Measurements from ENCODE around the gene GSTA3.
"Not testable (repeated sequence)": the region's sequence is repeated elsewhere in the genome, so short reads cannot be mapped to it uniquely, and the experiment has no call there.

GSTA3 gene

GRCh38 chr6:52914516-52914915, 5.0 kb upstream of the GSTA3 start:
- no peak for DNase-seq (ENCODE audit: low read depth in 2 of 2)

DNA sequence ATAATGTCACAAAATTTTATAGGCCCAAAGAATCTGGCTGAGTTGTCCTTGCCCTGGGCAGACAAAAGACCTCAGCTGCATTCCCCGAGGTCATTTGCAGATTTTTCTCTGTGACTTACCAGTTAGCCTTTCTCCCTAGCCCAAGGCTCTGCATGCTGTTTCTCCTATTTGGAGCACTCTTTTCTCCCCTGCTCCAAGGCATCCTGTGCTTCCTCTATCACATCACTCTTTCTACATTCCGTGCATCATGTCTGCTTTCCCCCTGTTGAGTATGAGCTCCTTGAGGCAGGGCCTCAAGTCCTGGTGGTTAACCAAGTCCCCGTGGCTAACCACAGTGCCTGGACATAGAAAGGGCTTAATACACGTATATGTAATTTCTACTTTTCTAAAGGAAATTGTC, 593 bp upstream of the GSTA3 start:
- no peak for DNase-seq (ENCODE audit: low read depth in 2 of 2)

GRCh38 chr6:52909131-52909530, 367 bp downstream of the GSTA3 start:
- DNase-seq (ENCODE audit: low read depth in 2 of 2): no peak

GRCh38 chr6:52908526-52908925, 972 bp downstream of the GSTA3 start:
- no peak for DNase-seq (ENCODE audit: low read depth in 2 of 2)

- no peak for DNase-seq (ENCODE audit: low read depth in 2 of 2)
These were observed 4.8 kb downstream of the GSTA3 start for GRCh38 chr6:52904562-52905279.

DNA sequence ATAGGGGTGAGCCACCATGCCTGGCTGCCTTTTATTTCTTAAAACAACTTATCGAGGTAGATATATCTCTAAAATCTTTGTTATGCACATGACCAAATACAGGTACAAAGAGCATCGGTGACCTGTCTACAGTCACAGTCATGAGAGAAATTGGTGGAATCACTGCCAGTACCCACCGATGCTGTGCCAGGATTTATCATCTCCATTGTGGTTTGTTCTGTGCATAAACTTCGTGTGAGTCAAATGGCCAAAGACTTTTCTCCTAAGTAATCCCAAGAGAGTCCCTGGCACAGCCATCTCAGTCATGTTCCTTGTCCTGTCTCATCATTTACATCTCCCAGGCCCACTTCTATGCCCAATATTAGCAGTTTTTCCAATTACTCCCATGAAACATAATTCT, 9.0 kb downstream of the GSTA3 start:
- DNase-seq (ENCODE audit: low read depth in 2 of 2): no peak

DNA sequence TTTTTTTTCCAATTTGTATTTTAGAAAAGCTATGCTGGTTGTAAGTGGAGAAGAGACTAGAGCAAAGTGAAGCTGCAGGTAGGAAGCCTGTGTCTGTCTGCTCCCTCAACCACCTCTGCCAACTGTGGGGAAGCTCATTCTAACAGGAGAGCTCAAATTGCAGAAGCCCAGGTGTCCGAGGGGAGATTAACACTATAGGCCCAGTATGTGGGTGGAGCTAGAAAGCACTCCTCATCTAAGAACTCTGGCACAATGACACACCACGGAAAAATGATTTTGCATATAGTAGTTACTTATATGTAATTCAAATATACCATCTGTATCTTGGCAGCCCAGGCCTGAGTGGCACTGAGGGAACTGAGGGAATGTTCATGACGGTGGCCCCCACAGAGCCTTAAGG, 13.7 kb downstream of the GSTA3 start:
- not testable (repeated sequence) for DNase-seq (ENCODE audit: low read depth in 2 of 2)

GRCh38 chr6:52894285-52894684, 15.2 kb downstream of the GSTA3 start:
- no peak for DNase-seq (ENCODE audit: low read depth in 2 of 2)

DNA sequence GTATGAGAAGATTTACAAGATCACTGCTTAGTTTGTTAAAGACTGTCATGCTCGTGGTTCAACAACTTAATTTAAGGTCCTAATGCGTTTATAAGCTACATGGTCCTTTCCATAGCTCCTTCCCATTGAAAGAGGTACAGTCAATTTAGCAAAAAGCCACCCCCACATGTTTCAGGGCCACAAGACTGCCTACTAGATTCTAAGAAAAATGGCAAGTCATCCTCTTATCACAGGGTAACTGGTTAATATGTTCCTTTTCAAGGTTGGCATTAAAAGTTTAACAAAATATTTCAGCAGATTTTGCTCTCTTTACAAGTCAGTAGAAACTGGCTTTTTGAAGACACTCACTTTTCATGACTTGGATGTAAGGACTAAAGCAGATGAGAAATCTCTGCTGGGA, 15.7 kb downstream of the GSTA3 start:
- no peak for DNase-seq (ENCODE audit: low read depth in 2 of 2)

DNA sequence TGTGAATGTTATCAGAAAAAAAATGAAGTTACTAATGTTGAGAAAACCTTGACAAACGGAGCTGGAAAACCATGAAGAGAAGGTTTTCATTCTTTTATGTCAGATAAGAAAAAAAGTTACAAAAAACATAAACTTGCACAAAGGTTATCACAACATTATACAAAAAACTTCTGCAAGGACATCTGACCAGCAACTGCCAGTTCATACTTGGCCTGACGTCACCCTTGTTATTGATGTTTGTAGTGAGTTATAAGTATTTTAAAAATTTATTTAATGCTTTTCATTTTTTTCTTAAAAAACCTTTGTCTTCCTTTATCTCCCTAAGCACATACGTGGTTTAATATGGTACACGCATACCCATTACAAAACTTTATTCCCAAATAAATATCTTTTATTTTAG, 16.3 kb downstream of the GSTA3 start:
- DNase-seq (ENCODE audit: low read depth in 2 of 2): no peak

GRCh38 chr6:52890018-52890417, 19.5 kb downstream of the GSTA3 start:
- DNase-seq (ENCODE audit: low read depth in 2 of 2): no peak

DNA sequence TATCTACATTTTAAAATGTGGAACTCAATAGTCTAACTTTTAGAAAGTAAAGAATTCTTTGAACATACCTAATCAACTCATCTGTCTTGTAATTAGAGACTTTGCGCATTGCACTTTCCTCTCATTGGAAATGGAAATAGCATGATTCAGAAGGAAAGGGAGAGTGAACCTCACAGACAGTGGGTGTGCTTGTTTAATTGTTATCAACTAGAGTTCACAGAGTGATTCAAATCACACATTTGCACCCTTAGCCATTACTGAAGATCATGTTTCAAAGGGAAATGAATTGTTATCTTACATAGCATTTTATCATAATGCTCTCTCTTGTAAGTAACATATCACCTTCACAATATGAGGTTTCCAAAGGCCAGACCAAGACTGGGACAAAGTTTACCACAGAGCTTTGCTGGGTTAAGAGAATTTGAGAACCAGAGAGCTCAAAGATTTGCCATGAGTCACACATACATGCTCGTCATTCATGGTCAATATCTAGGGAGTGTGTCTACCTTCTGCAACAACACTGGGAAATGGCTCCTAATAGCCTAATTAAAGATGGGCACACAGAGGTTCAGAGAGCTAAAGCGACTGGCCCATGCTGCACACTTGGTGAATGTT, 21.5 kb downstream of the GSTA3 start:
- DNase-seq (ENCODE audit: low read depth in 2 of 2): no peak

DNA sequence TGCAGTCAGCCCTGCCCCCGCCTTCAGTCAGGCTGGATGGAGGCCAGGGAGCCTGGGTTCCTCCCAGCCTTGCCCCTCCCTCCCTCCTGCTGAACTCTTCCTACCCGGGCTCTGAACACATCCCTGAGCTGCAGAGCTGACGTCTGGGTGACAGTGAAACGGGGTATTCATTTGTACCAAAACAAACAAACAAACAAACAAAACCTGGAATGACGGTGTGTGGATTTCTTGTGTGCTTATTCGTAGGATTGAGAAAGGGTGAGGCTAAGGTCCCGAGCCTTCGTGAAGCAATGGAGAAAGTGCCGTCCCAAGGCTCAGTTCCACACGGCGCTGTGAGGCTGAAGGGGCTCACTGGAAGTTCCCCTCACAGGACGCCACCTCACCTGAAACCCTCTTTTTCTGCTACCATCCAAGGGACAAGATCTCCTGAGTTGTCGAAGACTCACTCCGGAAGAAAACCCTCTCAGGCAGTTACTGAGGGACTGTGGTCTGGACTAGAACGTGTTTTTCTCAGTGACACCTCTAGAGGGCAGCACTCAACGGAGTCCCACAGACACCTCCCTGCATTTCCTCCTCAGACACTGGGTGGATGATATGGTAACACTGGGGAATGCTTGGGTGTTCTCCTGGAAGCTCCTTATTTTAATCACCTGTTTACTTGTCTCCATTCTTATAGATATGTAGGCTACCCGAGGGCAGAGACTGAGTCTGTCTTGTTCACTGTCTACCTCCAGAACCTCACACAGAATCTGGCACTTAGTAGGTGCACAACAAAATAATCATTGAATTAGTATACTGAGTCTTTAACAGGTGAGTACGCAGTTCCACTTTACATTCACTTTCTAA, 27.3 kb downstream of the GSTA3 start:
- DNase-seq (ENCODE audit: low read depth in 2 of 2): peak; percentile 28 to 53

DNA sequence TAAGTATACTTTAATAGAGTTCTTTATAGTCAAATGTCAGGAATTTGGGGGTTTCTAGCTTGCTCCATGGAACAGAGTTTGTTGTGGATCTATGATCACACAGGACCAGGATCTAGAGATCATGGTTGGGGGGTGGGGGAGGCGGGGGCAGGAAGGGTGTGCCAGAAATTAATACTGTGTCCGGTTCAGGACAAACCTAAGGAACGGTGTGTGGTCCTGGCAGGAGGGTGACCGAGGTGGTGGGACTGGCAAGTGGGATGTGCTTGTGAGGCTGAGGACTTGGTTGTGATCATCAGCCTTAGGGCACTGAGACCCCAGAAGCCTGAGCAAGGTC, 27.9 kb downstream of the GSTA3 start:
- DNase-seq (ENCODE audit: low read depth in 2 of 2): no peak

DNA sequence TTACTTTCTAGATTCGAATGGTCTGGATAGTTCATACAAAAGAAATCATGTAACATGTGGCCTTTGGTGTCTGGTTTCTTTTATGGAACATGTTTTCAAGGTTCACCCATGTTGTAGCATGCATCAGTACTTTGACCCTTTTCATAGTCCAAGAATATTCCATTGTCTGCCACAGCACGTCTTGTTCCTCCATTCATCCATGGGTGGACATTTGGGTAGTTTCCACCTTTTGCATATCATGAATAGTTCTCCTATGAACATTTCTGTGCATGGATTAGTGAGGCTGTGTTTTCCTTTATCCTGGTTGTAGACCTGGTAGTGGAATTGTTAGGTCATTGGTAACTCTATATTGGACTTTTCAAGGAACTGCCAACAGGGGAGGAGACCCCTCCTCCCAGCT, 31.7 kb downstream of the GSTA3 start:
- DNase-seq (ENCODE audit: low read depth in 2 of 2): no peak

DNA sequence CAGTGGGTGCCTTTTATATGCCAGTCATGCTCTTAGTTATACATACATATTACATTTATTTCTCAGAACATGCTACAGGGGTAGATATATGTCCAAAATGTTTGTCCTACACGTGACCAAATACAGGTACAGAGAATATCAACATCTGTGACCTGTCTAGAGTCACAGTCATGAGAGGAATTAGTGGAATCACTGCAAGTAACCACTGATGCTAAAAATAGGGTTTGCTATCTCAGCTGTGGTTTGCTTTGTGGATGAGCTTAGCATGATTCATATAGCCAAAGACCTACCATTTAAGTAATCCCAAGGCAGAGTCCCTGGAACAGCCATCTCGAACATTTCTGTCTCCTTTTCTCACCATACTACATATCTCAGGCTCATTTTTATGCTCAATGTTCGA, 32.3 kb downstream of the GSTA3 start:
- no peak for DNase-seq (ENCODE audit: low read depth in 2 of 2)

GRCh38 chr6:52876056-52876787, 33.3 kb downstream of the GSTA3 start:
- DNase-seq (ENCODE audit: low read depth in 2 of 2): no peak

GRCh38 chr6:52872031-52872430, 37.5 kb downstream of the GSTA3 start:
- no peak for DNase-seq (ENCODE audit: low read depth in 2 of 2)

DNA sequence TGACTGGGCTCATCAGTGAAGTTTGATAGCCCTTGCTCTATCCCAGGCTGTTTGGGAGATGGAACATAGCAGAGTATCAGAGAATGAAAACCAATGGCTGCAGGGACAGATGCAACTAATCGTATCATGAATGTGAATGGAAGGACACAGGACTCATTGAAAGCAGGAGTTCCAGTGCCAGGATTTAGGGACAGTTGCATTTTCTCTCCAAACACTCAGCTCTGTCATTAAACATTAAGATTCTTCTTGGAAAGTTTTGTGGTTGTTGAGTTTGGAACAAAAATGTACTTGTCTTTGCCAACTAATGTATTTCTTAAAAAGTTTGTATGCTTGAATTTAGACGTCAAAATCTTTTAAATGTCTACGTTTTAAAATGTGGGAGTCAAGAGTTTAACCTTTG, 37.9 kb downstream of the GSTA3 start:
- no peak for DNase-seq (ENCODE audit: low read depth in 2 of 2)

DNA sequence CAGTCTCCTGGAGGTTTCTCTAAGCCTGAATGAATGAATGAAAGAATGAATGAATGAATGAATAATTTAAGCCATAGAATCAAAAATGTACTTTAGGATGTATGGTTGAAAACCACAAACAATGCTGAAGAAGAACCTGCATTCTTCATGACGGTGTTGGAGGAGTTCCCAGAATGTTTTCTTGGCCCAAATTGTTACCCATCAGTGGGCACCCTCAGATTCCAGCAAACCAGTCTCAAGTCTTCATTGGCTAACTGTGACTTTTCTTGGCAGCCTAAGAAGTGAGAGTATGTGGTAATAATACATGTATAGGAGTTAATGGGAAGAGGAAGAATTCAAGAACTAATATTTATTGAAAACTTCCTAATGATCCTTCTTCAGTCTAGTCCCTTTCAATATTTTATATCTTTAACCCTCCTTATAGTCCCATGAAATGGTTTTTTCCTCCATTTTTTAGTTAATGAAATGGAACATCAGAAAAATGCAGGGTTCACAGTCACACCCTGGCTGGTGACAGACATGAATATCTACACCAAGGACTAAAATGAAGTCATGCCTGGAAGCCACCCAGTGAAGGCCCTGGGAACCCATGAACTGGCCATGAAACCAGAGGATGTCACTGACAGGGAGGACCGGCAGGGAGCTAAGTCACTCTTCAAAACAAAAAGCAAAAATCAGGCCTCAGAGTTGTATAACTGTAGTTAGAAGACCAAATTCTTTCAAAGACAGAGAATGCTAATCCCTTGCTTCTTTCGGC, 39.0 kb downstream of the GSTA3 start:
- DNase-seq (ENCODE audit: low read depth in 2 of 2): not testable (repeated sequence)

DNA sequence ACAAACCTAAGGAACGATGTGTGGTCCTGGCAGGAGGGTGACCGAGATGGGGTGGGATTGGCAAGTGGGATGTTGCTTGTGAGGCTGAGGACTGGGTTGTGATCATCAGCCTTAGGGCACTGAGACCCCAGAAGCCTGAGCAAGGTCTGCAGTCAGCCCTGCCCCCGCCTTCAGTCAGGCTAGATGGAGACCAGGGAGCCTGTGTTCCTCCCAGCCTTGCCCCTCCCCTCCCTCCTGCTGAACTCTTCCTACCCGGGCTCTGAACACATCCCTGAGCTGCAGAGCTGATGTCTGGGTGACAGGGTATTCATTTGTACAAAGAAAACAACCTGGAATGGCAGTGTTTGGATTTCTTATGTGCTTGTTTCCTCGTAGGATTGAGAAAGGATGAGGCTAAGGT, 40.6 kb downstream of the GSTA3 start:
- not testable (repeated sequence) for DNase-seq (ENCODE audit: low read depth in 2 of 2)

DNA sequence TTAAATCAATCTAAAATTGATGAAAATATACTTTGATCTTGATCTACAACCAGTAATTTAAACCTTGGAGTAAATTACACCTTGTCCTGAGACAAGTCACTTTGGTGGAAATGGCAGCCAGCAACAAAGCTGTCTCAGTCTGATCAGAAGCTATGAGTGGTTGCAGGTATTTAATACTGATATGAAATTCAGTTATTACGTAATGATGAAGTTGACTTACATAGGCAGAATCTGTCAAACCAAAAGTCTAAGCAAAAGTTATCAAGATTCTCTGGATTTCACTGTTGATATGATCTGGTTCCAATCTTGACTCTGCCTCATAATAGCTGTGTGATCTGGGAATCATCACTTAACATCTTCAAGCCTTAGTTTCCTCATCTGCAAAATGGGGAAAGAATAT, 41.3 kb downstream of the GSTA3 start:
- no peak for DNase-seq (ENCODE audit: low read depth in 2 of 2)
